NCI-H2081 treated with DMSO at 0.1 percent for 48 hours (cell line): ENCODE data around the gene DYRK2.

ENCODE experiments used
- DNase-seq: peaks from one replicate; lab custom pipeline; 2025; lab: John Stamatoyannopoulos, UW

DYRK2 gene

GRCh38 chr12:67648521-67649260 lies at the start of gene DYRK2:
TSS of gene DYRK2 (plus strand) at chr12:67648745. CDS start at chr12:67649134, 389 bp downstream.
- DNase-seq, result peak; percentile 26

GRCh38 chr12:67599691-67600090 lies 48.9 kb upstream of the DYRK2 start:
- DNase-seq, result no peak

- DNase-seq, result no peak
Observed at GRCh38 chr12:67601126-67601525, 47.4 kb upstream of the DYRK2 start.

GRCh38 chr12:67609226-67609870 lies 39.2 kb upstream of the DYRK2 start:
- no peak for DNase-seq

- no peak for DNase-seq
Observed at GRCh38 chr12:67613040-67613439, 35.5 kb upstream of the DYRK2 start.

GRCh38 chr12:67617629-67618028 lies 30.9 kb upstream of the DYRK2 start:
- DNase-seq, result no peak

GRCh38 chr12:67618303-67618702 lies 30.2 kb upstream of the DYRK2 start:
- DNase-seq, result no peak

- no peak for DNase-seq
Observed at GRCh38 chr12:67621112-67621511, 27.4 kb upstream of the DYRK2 start.

GRCh38 chr12:67621926-67622325 lies 26.6 kb upstream of the DYRK2 start:
- DNase-seq, result no peak

- no peak for DNase-seq
Observed at GRCh38 chr12:67623259-67623658, 25.3 kb upstream of the DYRK2 start.

- no peak for DNase-seq
Observed at GRCh38 chr12:67624355-67624754, 24.2 kb upstream of the DYRK2 start.

GRCh38 chr12:67625004-67625403 lies 23.5 kb upstream of the DYRK2 start:
- no peak for DNase-seq

- no peak for DNase-seq
Observed at GRCh38 chr12:67626156-67626555, 22.4 kb upstream of the DYRK2 start.

GRCh38 chr12:67630373-67631088 lies 18.0 kb upstream of the DYRK2 start:
- DNase-seq, result no peak

GRCh38 chr12:67632005-67632404 lies 16.5 kb upstream of the DYRK2 start:
- no peak for DNase-seq

- DNase-seq, result no peak
Observed at GRCh38 chr12:67633024-67633610, 15.4 kb upstream of the DYRK2 start.

- no peak for DNase-seq
Observed at GRCh38 chr12:67633708-67634107, 14.8 kb upstream of the DYRK2 start.

- DNase-seq, result no peak
Observed at GRCh38 chr12:67634303-67634761, 14.2 kb upstream of the DYRK2 start.

GRCh38 chr12:67637718-67638117 lies 10.8 kb upstream of the DYRK2 start:
- no peak for DNase-seq

- no peak for DNase-seq
Observed at GRCh38 chr12:67638694-67639093, 9.9 kb upstream of the DYRK2 start.

GRCh38 chr12:67640863-67641262 lies 7.7 kb upstream of the DYRK2 start:
- DNase-seq, result no peak

- DNase-seq, result no peak
Observed at GRCh38 chr12:67645126-67645525, 3.4 kb upstream of the DYRK2 start.

- DNase-seq, result no peak
Observed at GRCh38 chr12:67645601-67646000, 2.9 kb upstream of the DYRK2 start.
